Amygdala (tissue), 56 donors: ENCODE data around the gene PSMB10.

Experiments used
- DNase-seq, 56 donors: peaks; one replicate each; lab custom pipeline; 2025; lab: John Stamatoyannopoulos, UW

PSMB10 gene

GRCh38 chr16:67964477-67965131, 28.0 kb upstream of the PSMB10 start:
- no peak for DNase-seq

GRCh38 chr16:67963662-67964321, 27.1 kb upstream of the PSMB10 start:
- DNase-seq = peak in 2 of 56 donors; percentile 11 to 16

GRCh38 chr16:67963292-67963661, 26.6 kb upstream of the PSMB10 start:
- DNase-seq = peak in 9 of 56 donors; percentile 10 to 57 (median 42)

- DNase-seq = no peak
These were observed 25.5 kb upstream of the PSMB10 start for GRCh38 chr16:67962135-67962534.

GRCh38 chr16:67961551-67961957, 24.9 kb upstream of the PSMB10 start:
- peak in 1 of 56 donors; percentile 44 for DNase-seq

- DNase-seq = no peak
These were observed 23.1 kb upstream of the PSMB10 start for GRCh38 chr16:67959536-67960329.

GRCh38 chr16:67957622-67958021, 21.0 kb upstream of the PSMB10 start:
- no peak for DNase-seq

- DNase-seq = no peak
These were observed 18.0 kb upstream of the PSMB10 start for GRCh38 chr16:67954421-67955196.

- DNase-seq = no peak
These were observed 17.2 kb upstream of the PSMB10 start for GRCh38 chr16:67953641-67954375.

GRCh38 chr16:67951485-67951884, 14.8 kb upstream of the PSMB10 start:
- DNase-seq = peak in 55 of 56 donors; percentile 39 to 93 (median 85)

GRCh38 chr16:67950335-67950843, 13.7 kb upstream of the PSMB10 start:
- no peak for DNase-seq

GRCh38 chr16:67949645-67950044, 13.0 kb upstream of the PSMB10 start:
- DNase-seq = no peak

GRCh38 chr16:67948015-67948414, 11.4 kb upstream of the PSMB10 start:
- no peak for DNase-seq

GRCh38 chr16:67946966-67947558, 10.4 kb upstream of the PSMB10 start:
- DNase-seq = no peak

- DNase-seq = no peak
These were observed 9.5 kb upstream of the PSMB10 start for GRCh38 chr16:67946128-67946569.

- no peak for DNase-seq
These were observed 8.8 kb upstream of the PSMB10 start for GRCh38 chr16:67945392-67945933.

GRCh38 chr16:67944690-67945391, 8.2 kb upstream of the PSMB10 start:
- DNase-seq = no peak
